CD14-positive monocyte (primary cell): ENCODE results near the gene PKD1. TPM values are rescaled to one million over a fixed set of nuclear protein-coding genes. Genes with fewer than 3 reads are reported as not detected.

Experiments
- DNase-seq, 3 donors: peaks; one replicate each; pipeline ENCODE4 v3.0.0-alpha.2; 2011 to 2022
- H2AFZ ChIP-seq: 2 replicates; pipeline ENCODE4 v1.6.0; 2012; ENCODE audit warnings: mild to moderate bottlenecking, low read depth, low read length, inconsistent platforms; ENCODE audit not compliant: insufficient read depth, poor library complexity, severe bottlenecking
- H3K27ac ChIP-seq, 2 donors: 1 replicate in 1 of 2; 2 replicates in 1 of 2; pipeline ENCODE4 v1.5.1; 2012 to 2013; ENCODE audit warnings: low read length in 2 of 2, control low read depth in 1 of 2, inconsistent platforms in 1 of 2, low read depth in 1 of 2, mild to moderate bottlenecking in 1 of 2
- H3K27me3 ChIP-seq, 2 donors: one replicate each; pipeline versions ENCODE4 v1.6.0 to v1.6.1; 2011 to 2013; ENCODE audit warnings: low read length in 2 of 2; ENCODE audit not compliant: control insufficient read depth in 2 of 2, insufficient read depth in 2 of 2
- H3K36me3 ChIP-seq, 2 donors: replicated peaks in 1 of 2; 1 replicate in 1 of 2; 2 replicates in 1 of 2; pipeline versions ENCODE4 v1.5.1 to v1.6.1; 2012 to 2013; ENCODE audit warnings: low read length in 2 of 2, control low read depth in 1 of 2, inconsistent platforms in 1 of 2, mild to moderate bottlenecking in 1 of 2; ENCODE audit not compliant: insufficient read depth in 2 of 2, control insufficient read depth in 1 of 2
- H3K4me1 ChIP-seq, 2 donors: 1 replicate in 1 of 2; 2 replicates in 1 of 2; pipeline versions ENCODE4 v1.5.1 to v1.6.1; 2012 to 2013; ENCODE audit warnings: low read length in 2 of 2, control low read depth in 1 of 2, inconsistent platforms in 1 of 2, mild to moderate bottlenecking in 1 of 2, moderate library complexity in 1 of 2; ENCODE audit not compliant: insufficient read depth in 2 of 2, control insufficient read depth in 1 of 2
- H3K4me2 ChIP-seq: replicated peaks from 2 replicates; pipeline ENCODE3; 2012; ENCODE audit warnings: low read length, moderate library complexity, mild to moderate bottlenecking; ENCODE audit not compliant: poor library complexity, severe bottlenecking; ENCODE audit errors: extremely low read depth
- H3K4me3 ChIP-seq, 3 experiments: fragments of 200-600 bp in 1 of 3; sonication (generic) in 1 of 3; replicated peaks in 1 of 3; 1 replicate in 2 of 3; 2 replicates in 1 of 3; pipeline ENCODE4 v1.5.1; 2011 to 2013; ENCODE audit warnings: low read length in 3 of 3, mild to moderate bottlenecking in 3 of 3, control low read depth in 2 of 3, low read depth in 2 of 3, inconsistent platforms in 1 of 3, moderate library complexity in 1 of 3
- H3K79me2 ChIP-seq: 2 replicates; pipeline ENCODE4 v1.6.0; 2012; ENCODE audit warnings: mild to moderate bottlenecking, control low read depth, inconsistent platforms, low read length, moderate library complexity; ENCODE audit not compliant: insufficient read depth
- H3K9ac ChIP-seq: 2 replicates; pipeline ENCODE4 v1.6.0; 2017; ENCODE audit warnings: low read length, mild to moderate bottlenecking; ENCODE audit not compliant: insufficient read depth, poor library complexity, severe bottlenecking
- H3K9me3 ChIP-seq, 2 donors: replicated peaks in 1 of 2; 1 replicate in 1 of 2; 2 replicates in 1 of 2; pipeline versions ENCODE4 v1.5.1 to v1.6.1; 2012 to 2013; ENCODE audit warnings: low read length in 2 of 2, control low read depth in 1 of 2; ENCODE audit not compliant: control insufficient read depth in 1 of 2, insufficient read depth in 1 of 2
- H4K20me1 ChIP-seq: 2 replicates; pipeline ENCODE4 v1.6.0; 2012; ENCODE audit warnings: mild to moderate bottlenecking, low read length, control low read depth, moderate library complexity; ENCODE audit not compliant: insufficient read depth
- H3K27ac Mint-ChIP-seq, 7 donors: one replicate each; pipeline ENCODE4 v1.8.0; 2020; ENCODE audit warnings: mild to moderate bottlenecking in 7 of 7, mixed read lengths in 7 of 7, moderate library complexity in 6 of 7, inconsistent platforms in 2 of 7
- H3K27me3 Mint-ChIP-seq, 3 donors: one replicate each; pipeline ENCODE4 v1.8.0; 2021 to 2022; ENCODE audit warnings: low read depth in 3 of 3, mild to moderate bottlenecking in 3 of 3, mixed read lengths in 3 of 3, moderate library complexity in 3 of 3, inconsistent platforms in 1 of 3
- H3K36me3 Mint-ChIP-seq, 2 donors: one replicate each; pipeline ENCODE4 v1.8.0; 2020; ENCODE audit warnings: mixed read lengths in 2 of 2, inconsistent platforms in 1 of 2, mild to moderate bottlenecking in 1 of 2
- H3K4me1 Mint-ChIP-seq: one replicate; pipeline ENCODE4 v1.8.0; 2020; ENCODE audit warnings: mild to moderate bottlenecking, mixed read lengths
- H3K4me3 Mint-ChIP-seq, 2 donors: one replicate each; pipeline ENCODE4 v1.8.0; 2020; ENCODE audit warnings: mild to moderate bottlenecking in 2 of 2, mixed read lengths in 2 of 2, moderate library complexity in 1 of 2
- H3K9me3 Mint-ChIP-seq, 7 donors: one replicate each; pipeline ENCODE4 v1.8.0; 2020 to 2022; ENCODE audit warnings: mixed read lengths in 7 of 7, mild to moderate bottlenecking in 6 of 7, moderate library complexity in 6 of 7, inconsistent platforms in 2 of 7
- CTCF ChIP-seq: fragments of 200-600 bp; IDR thresholded peaks from one replicate; pipeline ENCODE4 v1.8.0; 2022; ENCODE audit warnings: antibody characterized with exemption, mild to moderate bottlenecking
- WGBS: methylation state at CpG from one replicate; pipeline ENCODE4 v1.1.5; 2013; ENCODE audit warnings: missing lambda C conversion rate; ENCODE audit not compliant: insufficient coverage; 5-methylcytosine and 5-hydroxymethylcytosine counted together
- intact Hi-C, 2 donors: fragments of 100-400 bp; cut with micrococcal nuclease; formaldehyde crosslinking; loops; one replicate each; pipeline versions ENCODE4 v1.15.0 to v1.15.1; 2023
- polyA plus RNA-seq, 3 donors: library from polyadenylated mRNA; depleted of rRNA in 1 of 3; unstranded in 2 of 3; stranded (reverse) in 1 of 3; fragments of 300-500 nt in 2 of 3; fragments of >200 nt in 1 of 3; fragmentation: Illumina TruSeq in 2 of 3; gene quantifications; 1 replicate in 2 of 3; 2 replicates in 1 of 3; pipeline ENCODE4 v1.2.3, GENCODE V29; 2012 to 2021

Gene PKD1
- polyA plus RNA-seq, 3 donors, result 0.22 to 53.8 (median 1.6) TPM

- no peaks in the 10 kb centered on the region for H3K9me3 ChIP-seq
- Mint-ChIP-seq H3K4me1 (no peaks in the 10 kb centered on the region), H3K4me3 (no peak overlapping the region), H3K27me3 (peaks cover 0 to 3% (median 0%) of the 10 kb centered on the region in 3 donors), H3K9me3 (no peaks in the 10 kb centered on the region), H3K36me3 (peaks cover 62 to 87% of the 10 kb centered on the region in 2 donors), H3K27ac (no peak overlapping the region)
- no peaks in the 10 kb centered on the region for H4K20me1 ChIP-seq
- H3K36me3 ChIP-seq, result peaks cover 76 to 93% of the 10 kb centered on the region in 2 donors
- no peaks in the 10 kb centered on the region for H3K79me2 ChIP-seq
- no peaks in the 10 kb centered on the region for H3K4me1 ChIP-seq
- H2AFZ ChIP-seq, result no peak overlapping the region
- H3K27me3 ChIP-seq, result no peaks in the 10 kb centered on the region
- intact Hi-C loops, result no loop called here
- WGBS, result 98% methylated on average over 17 of the region's 17 CpGs
- no peak overlapping the region for H3K4me3 ChIP-seq
- no peak overlapping the region for H3K27ac ChIP-seq
- no peak overlapping the region for H3K4me2 ChIP-seq
- TF ChIP-seq CTCF, result no peak
- H3K9ac ChIP-seq, result no peak overlapping the region
- DNase-seq, result no peak
Measured at GRCh38 chr16:2077016-2077415, 58.7 kb downstream of the PKD1 start.

DNA sequence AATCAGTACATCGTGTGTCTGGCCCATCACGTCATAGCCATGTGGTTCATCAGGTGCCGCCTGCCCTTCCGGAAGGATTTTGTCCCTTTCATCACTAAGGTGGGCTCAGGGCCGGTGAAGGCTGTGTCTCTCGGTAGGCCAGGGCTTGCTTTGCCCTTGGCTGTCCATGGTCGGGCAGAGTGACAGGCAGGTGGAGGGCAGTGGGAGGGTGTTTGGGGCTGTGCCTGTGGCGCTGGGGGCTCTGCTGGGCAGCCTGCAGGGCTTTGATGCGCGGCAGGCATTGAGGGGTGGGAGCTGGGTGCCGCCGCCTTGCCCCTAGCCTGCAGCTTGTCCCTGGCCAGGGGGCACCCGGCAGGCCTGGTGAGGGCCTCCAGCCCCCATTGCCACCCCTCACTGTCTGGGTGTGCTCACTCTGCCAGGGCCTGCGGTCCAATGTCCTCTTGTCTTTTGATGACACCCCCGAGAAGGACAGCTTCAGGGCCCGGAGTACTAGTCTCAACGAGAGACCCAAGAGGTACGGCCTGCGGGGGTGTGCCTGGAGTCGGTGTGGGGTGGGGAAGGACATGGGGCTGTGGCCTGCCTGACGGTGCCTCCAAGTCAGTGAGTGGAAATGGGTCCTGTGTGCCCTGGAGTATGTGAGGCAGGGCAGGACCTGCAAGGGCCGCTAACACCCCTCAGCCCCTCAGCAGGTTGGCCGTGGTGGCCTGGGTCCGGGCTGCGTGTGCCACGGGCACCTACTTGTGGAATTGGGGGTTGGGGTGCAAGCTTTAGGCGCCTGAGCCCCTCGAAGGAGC lies 59.4 kb downstream of the PKD1 start:
- H3K27ac Mint-ChIP-seq, result no peak overlapping the region
- no peak overlapping the region for H3K4me3 ChIP-seq
- WGBS, result 98% methylated on average over 14 of the region's 28 CpGs
- H3K36me3 Mint-ChIP-seq, result peaks cover 67 to 89% of the 10 kb centered on the region in 2 donors
- no peaks in the 10 kb centered on the region for H4K20me1 ChIP-seq
- no peaks in the 10 kb centered on the region for H3K4me1 Mint-ChIP-seq
- intact Hi-C loops, result no loop called here
- peaks cover 70 to 93% of the 10 kb centered on the region in 2 donors for H3K36me3 ChIP-seq
- H3K4me2 ChIP-seq, result no peak overlapping the region
- H3K27me3 ChIP-seq, result no peaks in the 10 kb centered on the region
- H3K9ac ChIP-seq, result no peak overlapping the region
- no peaks in the 10 kb centered on the region for H3K79me2 ChIP-seq
- peaks cover 0 to 3% (median 0%) of the 10 kb centered on the region in 3 donors for H3K27me3 Mint-ChIP-seq
- H2AFZ ChIP-seq, result no peak overlapping the region
- H3K27ac ChIP-seq, result no peak overlapping the region
- TF ChIP-seq CTCF, result no peak
- DNase-seq, result no peak
- no peaks in the 10 kb centered on the region for H3K9me3 ChIP-seq
- no peaks in the 10 kb centered on the region for H3K9me3 Mint-ChIP-seq
- no peak overlapping the region for H3K4me3 Mint-ChIP-seq
- no peaks in the 10 kb centered on the region for H3K4me1 ChIP-seq
